ENCODE results near the gene SLC35A3. TPM values are rescaled to one million over a fixed set of nuclear protein-coding genes. Genes with fewer than 3 reads are reported as not detected.
A peak's percentile ranks its signal among the peaks of the same experiment; 100 is the strongest.

Gene SLC35A3
- total and polyA plus RNA-seq, 11 donors = 4.4 to 10.9 (median 6.9) TPM

- TF ChIP-seq CTCF (IDR thresholded peaks at IDR 0.05) (no peak), POLR2A (IDR thresholded peaks at IDR 0.05) (no peak)
- DNase-seq = no peak
- 62 to 68% (median 65%) methylated on average over 3 of the region's 3 CpGs for WGBS, 4 donors
- ATAC-seq = no peak
- intact Hi-C loops (cut with DNase I) = no loop called here
- Histone ChIP-seq H3K27ac (no peak overlapping the region), H3K9me3 (peaks cover 0 to 5% (median 0%) of the 10 kb centered on the region in 12 donors), H3K4me3 (no peak overlapping the region), H3K4me1 (no peaks in the 10 kb centered on the region), H3K27me3 (no peaks in the 10 kb centered on the region), H3K36me3 (no peaks in the 10 kb centered on the region)
Measured at GRCh38 chr1:99950486-99950885, 19.3 kb upstream of the SLC35A3 start.

DNA sequence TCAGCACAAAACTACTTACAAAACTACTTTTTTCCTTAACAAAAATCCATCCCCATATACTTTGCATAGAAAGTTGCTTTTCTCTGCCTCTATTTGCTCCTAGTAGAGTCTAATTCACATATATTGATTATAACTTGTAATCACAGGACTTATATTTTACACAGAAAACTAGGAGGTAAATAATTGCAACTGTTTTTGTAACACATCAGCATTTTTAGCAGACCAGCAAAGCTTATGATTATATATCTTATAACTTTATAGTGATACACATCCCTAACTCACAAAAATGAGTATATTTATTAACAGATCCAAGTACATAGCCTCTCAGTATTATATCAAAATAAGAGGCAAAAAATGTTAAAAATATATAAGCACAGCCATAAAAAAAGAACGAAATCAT is 17.3 kb upstream of the SLC35A3 start:
- Histone ChIP-seq H3K36me3 (no peaks in the 10 kb centered on the region), H3K4me1 (no peaks in the 10 kb centered on the region), H3K4me3 (no peak overlapping the region), H3K27me3 (no peaks in the 10 kb centered on the region), H3K27ac (no peak overlapping the region), H3K9me3 (peaks cover 0 to 9% (median 0%) of the 10 kb centered on the region in 12 donors)
- intact Hi-C loops (cut with DNase I) = no loop called here
- no peak for DNase-seq
- ATAC-seq = no peak
- no peak for TF ChIP-seq CTCF (IDR thresholded peaks at IDR 0.05)
- no peak for TF ChIP-seq POLR2A (IDR thresholded peaks at IDR 0.05)
- WGBS, 4 donors = 76 to 90% (median 85%) methylated on average over 1 of the region's 1 CpG

DNA sequence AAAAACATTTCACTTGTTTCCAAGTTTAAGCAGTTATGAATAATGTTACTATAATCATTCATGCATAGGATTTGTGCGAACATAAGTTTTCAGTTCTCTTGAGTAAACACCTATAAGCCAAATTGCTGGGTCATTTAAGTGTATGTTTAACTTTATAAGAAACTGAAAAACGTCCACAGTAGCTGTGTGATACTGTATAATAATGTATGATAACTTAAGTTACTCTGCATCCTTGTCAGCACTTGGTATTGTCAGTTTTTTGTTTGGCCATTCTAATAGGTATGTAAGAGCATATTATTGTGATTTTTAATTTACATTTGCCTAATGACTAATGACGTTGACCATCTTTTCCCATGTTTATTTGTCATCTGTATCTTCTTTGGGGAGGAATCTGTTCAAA is 14.4 kb upstream of the SLC35A3 start:
- Histone ChIP-seq H3K36me3 (no peaks in the 10 kb centered on the region), H3K27ac (no peak overlapping the region), H3K4me1 (no peaks in the 10 kb centered on the region), H3K27me3 (no peaks in the 10 kb centered on the region), H3K4me3 (no peak overlapping the region), H3K9me3 (peaks cover 0 to 9% (median 0%) of the 10 kb centered on the region in 12 donors)
- no peak for ATAC-seq
- TF ChIP-seq CTCF (IDR thresholded peaks at IDR 0.05) (no peak), POLR2A (IDR thresholded peaks at IDR 0.05) (no peak)
- DNase-seq = no peak
- 83 to 92% (median 87%) methylated on average over 3 of the region's 3 CpGs for WGBS, 4 donors
- intact Hi-C loops (cut with DNase I) = no loop called here

DNA sequence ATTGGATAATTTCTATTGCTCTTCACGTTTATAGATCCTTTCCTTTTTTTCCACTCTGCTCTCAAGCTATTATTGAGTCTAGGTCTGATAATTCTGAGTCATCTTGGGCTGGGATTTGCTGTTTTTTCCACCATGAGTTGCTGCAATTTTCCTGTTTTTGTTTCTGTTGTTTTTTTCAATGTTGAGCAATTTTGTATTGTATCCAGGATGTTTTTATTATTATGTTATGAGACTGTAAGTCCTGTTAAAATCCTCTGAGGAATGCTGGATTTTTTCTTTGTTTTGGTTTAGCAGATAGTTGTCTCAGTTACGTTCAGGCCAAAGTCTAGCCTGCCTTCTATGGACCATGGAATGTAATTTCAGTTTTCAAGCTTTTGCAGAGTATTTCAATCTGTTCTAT is 13.0 kb upstream of the SLC35A3 start:
- H3K36me3 ChIP-seq = no peaks in the 10 kb centered on the region
- intact Hi-C loops (cut with DNase I) = loop anchor here in 1 of 10 donors (1.0 kb wide), 1 partner anchor 15 kb away; no protein-coding TSS in a partner anchor
- no peaks in the 10 kb centered on the region for H3K27me3 ChIP-seq
- H3K9me3 ChIP-seq = peaks cover 0 to 9% (median 0%) of the 10 kb centered on the region in 12 donors
- DNase-seq (no peak), ATAC-seq (peak in 1 of 4 donors; percentile 34)
- WGBS, 4 donors = 39 to 48% (median 43%) methylated on average over 2 of the region's 2 CpGs
- no peaks in the 10 kb centered on the region for H3K4me1 ChIP-seq
- H3K27ac ChIP-seq = no peak overlapping the region
- no peak overlapping the region for H3K4me3 ChIP-seq
- TF ChIP-seq CTCF (IDR thresholded peaks at IDR 0.05) = no peak
- no peak for TF ChIP-seq POLR2A (IDR thresholded peaks at IDR 0.05)
